Ascending aorta (tissue), 2 donors: Measurements from ENCODE around the gene NOXA1. TPM values are rescaled to one million over a fixed set of nuclear protein-coding genes. Genes with fewer than 3 reads are reported as not detected.

Experiments used
- DNase-seq, 2 donors: peaks; one replicate each; pipeline ENCODE4 v3.0.0-alpha.2; 2019; ENCODE audit warnings: low spot score in 2 of 2
- H3K27ac ChIP-seq, 2 donors: fragments of 200-600 bp; sonication (generic); one replicate each; pipeline ENCODE4 v1.5.1; 2016 to 2017; ENCODE audit warnings: mild to moderate bottlenecking in 1 of 2
- H3K27me3 ChIP-seq: fragments of 200-600 bp; sonication (generic); one replicate; pipeline ENCODE4 v1.5.1; 2017
- H3K36me3 ChIP-seq, 2 donors: fragments of 200-600 bp; sonication (generic); one replicate each; pipeline ENCODE4 v1.5.1; 2016
- H3K4me1 ChIP-seq, 2 donors: fragments of 200-600 bp; sonication (generic); one replicate each; pipeline ENCODE4 v1.5.1; 2016 to 2017; ENCODE audit warnings: mild to moderate bottlenecking in 1 of 2
- H3K4me3 ChIP-seq, 2 donors: fragments of 200-600 bp; sonication (generic); one replicate each; pipeline ENCODE4 v1.5.1; 2016 to 2017; ENCODE audit warnings: mild to moderate bottlenecking in 1 of 2
- H3K9me3 ChIP-seq, 2 donors: fragments of 200-600 bp; sonication (generic); one replicate each; pipeline ENCODE4 v1.5.1; 2016
- intact Hi-C: fragments of 100-400 bp; cut with DNase I; formaldehyde crosslinking; loops from one replicate; pipeline ENCODE4 v1.15.1; 2023
- total RNA-seq: library from RNA; depleted of rRNA; stranded (reverse); fragments of >200 nt; gene quantifications from one replicate; pipeline ENCODE4 v1.1.0, GENCODE V29; 2016
- TF ChIP-seq, protein P1 (sequence below), 3 experiments: fragments of 200-600 bp in 2 of 3; fragments of 450-650 bp in 1 of 3; sonication (generic) in 2 of 3; IDR thresholded peaks; one replicate each; pipeline ENCODE4 v1.5.1; 2016 to 2019; ENCODE audit warnings: antibody characterized with exemption in 3 of 3, mild to moderate bottlenecking in 1 of 3, moderate library complexity in 1 of 3

The NOXA1 gene
- total RNA-seq, 1 donor from 2014 or later = 6.9 TPM

DNA sequence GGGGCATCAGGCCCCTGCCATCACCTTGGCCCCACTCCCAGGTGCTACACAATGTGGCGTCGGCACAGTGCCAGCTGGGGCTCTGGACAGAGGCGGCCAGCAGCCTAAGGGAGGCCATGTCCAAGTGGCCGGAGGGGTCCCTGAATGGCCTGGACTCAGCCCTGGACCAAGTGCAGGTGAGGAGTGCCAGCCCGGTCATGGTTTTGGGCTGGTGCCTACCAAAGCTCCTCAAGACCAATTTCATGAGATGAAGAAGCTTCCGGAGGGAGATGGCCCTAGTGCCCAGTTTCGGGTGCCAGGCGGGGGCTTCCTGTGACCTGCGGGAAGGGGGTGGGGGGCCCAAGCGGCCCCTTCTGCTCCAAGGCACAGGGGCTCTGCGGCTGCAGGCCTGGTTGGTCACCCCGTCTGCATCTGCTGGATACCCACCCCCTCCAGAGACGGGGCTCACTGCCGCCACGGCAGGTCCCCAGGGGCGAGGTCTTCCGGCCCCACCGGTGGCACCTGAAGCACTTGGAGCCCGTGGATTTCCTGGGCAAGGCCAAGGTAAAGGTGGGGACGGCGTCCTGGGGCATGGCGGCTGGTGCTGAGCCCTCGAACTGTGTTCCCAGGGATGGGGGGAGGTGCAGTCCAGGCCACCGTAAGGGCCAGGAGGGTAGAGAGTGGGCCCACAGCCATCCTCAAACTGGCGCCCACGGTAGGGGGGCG lies 5.8 kb downstream of the NOXA1 start:
- Histone ChIP-seq H3K36me3 (no peaks in the 10 kb centered on the region), H3K4me3 (no peak overlapping the region), H3K4me1 (peaks cover 0 to 2% of the 10 kb centered on the region in 2 donors), H3K27me3 (no peaks in the 10 kb centered on the region), H3K9me3 (no peaks in the 10 kb centered on the region), H3K27ac (no peak overlapping the region)
- intact Hi-C loops = loop anchor here (10.0 kb wide), 1 partner anchor 96 kb away; no protein-coding TSS in a partner anchor
- TF ChIP-seq, protein P1, sequence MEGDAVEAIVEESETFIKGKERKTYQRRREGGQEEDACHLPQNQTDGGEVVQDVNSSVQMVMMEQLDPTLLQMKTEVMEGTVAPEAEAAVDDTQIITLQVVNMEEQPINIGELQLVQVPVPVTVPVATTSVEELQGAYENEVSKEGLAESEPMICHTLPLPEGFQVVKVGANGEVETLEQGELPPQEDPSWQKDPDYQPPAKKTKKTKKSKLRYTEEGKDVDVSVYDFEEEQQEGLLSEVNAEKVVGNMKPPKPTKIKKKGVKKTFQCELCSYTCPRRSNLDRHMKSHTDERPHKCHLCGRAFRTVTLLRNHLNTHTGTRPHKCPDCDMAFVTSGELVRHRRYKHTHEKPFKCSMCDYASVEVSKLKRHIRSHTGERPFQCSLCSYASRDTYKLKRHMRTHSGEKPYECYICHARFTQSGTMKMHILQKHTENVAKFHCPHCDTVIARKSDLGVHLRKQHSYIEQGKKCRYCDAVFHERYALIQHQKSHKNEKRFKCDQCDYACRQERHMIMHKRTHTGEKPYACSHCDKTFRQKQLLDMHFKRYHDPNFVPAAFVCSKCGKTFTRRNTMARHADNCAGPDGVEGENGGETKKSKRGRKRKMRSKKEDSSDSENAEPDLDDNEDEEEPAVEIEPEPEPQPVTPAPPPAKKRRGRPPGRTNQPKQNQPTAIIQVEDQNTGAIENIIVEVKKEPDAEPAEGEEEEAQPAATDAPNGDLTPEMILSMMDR (IDR thresholded peaks at IDR 0.05) = no peak
- no peak for DNase-seq

DNA sequence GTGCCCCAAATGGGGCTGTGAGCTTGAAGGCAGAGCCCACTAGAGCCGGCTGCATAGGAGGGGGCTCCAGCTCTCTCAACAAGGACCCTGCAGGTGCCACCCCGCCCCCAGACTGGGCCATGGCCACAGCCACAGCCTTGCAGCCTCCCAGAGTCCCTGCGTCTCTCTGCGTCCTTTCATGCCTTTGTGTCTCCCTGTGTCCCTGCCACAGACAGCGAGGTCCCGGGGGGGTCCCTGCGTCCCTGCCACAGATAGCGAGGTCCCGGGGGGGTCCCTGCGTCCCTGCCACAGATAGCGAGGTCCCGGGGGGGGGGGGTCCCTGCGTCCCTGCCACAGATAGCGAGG lies 6.3 kb downstream of the NOXA1 start:
- Histone ChIP-seq H3K27ac (no peak overlapping the region), H3K9me3 (no peaks in the 10 kb centered on the region), H3K4me3 (no peak overlapping the region), H3K36me3 (no peaks in the 10 kb centered on the region), H3K4me1 (no peaks in the 10 kb centered on the region), H3K27me3 (no peaks in the 10 kb centered on the region)
- TF ChIP-seq, protein P1 (IDR thresholded peaks at IDR 0.05) = no peak
- intact Hi-C loops = loop anchor here (10.0 kb wide), 1 partner anchor 95 kb away; no protein-coding TSS in a partner anchor
- no peak for DNase-seq

DNA sequence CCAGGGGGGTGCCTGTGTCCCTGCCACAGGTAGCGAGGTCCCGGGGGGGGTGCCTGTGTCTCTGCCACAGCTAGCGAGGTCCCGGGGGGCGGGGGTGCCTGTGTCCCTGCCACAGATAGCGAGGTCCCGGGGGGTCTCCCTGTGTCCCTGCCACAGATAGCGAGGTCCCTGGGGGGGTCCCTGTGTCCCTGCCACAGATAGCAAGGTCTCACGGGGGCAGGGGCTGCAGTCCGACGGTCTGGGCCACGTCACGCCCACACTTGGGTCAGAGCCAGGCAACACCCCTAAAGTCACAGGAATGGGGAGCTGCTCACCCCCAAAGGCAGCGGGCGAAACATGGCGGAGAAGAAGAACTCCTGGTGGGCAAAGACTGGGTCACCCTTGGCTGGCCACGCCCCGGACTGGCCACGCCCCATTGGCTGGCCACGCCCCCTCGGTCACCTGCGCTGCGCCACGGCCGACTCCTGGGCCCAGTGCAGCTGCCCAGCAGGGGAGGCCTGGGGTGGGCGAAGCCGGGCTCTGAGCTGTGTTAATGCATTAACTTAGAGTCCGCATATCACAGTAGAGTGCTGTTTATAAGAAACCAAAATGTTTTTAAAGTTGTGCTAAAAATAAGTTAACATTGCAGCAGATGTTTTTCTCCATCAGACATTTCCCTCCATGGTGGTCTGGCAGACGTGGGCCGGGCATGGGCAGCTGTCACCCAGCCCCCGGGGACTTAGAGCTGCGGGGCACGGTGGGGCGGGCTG lies 7.0 kb downstream of the NOXA1 start:
- Histone ChIP-seq H3K27ac (no peak overlapping the region), H3K4me3 (no peak overlapping the region), H3K4me1 (no peaks in the 10 kb centered on the region), H3K27me3 (no peaks in the 10 kb centered on the region), H3K36me3 (no peaks in the 10 kb centered on the region), H3K9me3 (no peaks in the 10 kb centered on the region)
- DNase-seq = no peak
- TF ChIP-seq, protein P1 (IDR thresholded peaks at IDR 0.05) = no peak
- intact Hi-C loops = loop anchor here (10.0 kb wide), 1 partner anchor 95 kb away; no protein-coding TSS in a partner anchor

- Histone ChIP-seq H3K27ac (no peak overlapping the region), H3K4me1 (peaks cover 1 to 2% of the 10 kb centered on the region in 2 donors), H3K27me3 (no peaks in the 10 kb centered on the region), H3K4me3 (no peak overlapping the region), H3K9me3 (no peaks in the 10 kb centered on the region), H3K36me3 (no peaks in the 10 kb centered on the region)
- no peak for DNase-seq
- TF ChIP-seq, protein P1 (IDR thresholded peaks at IDR 0.05) = no peak
- intact Hi-C loops = no loop called here
These were observed 7.7 kb downstream of the NOXA1 start for GRCh38 chr9:137430723-137431415.

DNA sequence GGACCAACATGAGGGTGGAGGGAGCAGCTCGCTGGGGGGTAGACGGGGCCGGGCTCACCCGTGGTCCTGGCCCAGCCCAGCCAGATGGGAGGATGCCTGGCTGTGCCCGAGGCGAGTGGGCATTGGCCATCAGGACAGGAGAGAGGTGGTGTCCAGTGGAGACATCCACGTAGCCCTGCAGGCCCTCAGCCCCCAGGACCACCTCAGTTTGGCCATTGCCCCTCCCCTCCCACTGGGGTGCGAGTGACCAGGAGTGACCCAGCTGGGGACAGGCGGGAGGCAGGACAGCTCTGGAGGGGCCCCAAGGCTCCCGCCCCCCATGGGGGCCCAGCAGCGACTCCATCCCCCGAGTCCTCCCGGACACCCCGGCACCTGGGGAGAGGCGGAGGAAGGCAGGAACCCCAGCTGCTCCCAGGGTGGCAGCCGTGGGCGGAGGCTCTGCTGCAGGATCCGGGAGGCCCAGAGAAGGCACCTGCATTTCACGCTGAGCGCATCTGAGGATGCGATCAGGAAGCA lies 8.3 kb downstream of the NOXA1 start:
- Histone ChIP-seq H3K9me3 (no peaks in the 10 kb centered on the region), H3K4me3 (no peak overlapping the region), H3K36me3 (no peaks in the 10 kb centered on the region), H3K27me3 (no peaks in the 10 kb centered on the region), H3K27ac (no peak overlapping the region), H3K4me1 (peaks cover 6 to 7% of the 10 kb centered on the region in 2 donors)
- intact Hi-C loops = no loop called here
- TF ChIP-seq, protein P1 (IDR thresholded peaks at IDR 0.05) = no peak
- DNase-seq = no peak
